Transverse colon (tissue), 3 donors: ENCODE measurements around the gene NUP155.

ENCODE experiments used
- CTCF ChIP-seq, 5 experiments: fragments of 200-600 bp in 3 of 5; fragments of 450-650 bp in 2 of 5; sonication (generic) in 3 of 5; IDR thresholded peaks; 1 replicate in 2 of 5; 2 replicates in 3 of 5; pipeline ENCODE4 v1.5.1; 2016 to 2017; ENCODE audit warnings: antibody characterized with exemption in 5 of 5, inconsistent platforms in 3 of 5, mild to moderate bottlenecking in 2 of 5, moderate library complexity in 1 of 5
- EP300 ChIP-seq: sonication (generic); formaldehyde crosslinking; IDR thresholded peaks from one replicate; pipeline ENCODE4 v1.6.1; 2017; ENCODE audit warnings: antibody characterized with exemption, low read depth
- POLR2A ChIP-seq: fragments of 450-650 bp; IDR thresholded peaks from one replicate; pipeline ENCODE4 v1.6.1; 2016; ENCODE audit warnings: antibody characterized with exemption, mild to moderate bottlenecking, moderate library complexity

- TF ChIP-seq CTCF (IDR thresholded peaks at IDR 0.05) (peak in 2 of 5 experiments; percentile 4 to 30), POLR2A (peak; percentile 77), EP300 (no peak)
These were observed at the start of gene NUP155 for GRCh38 chr5:37370864-37371726.
